Esophagus muscularis mucosa (tissue), 4 donors: ENCODE results near the gene NR2F1-AS1. TPM values are rescaled to one million over a fixed set of nuclear protein-coding genes. Genes with fewer than 3 reads are reported as not detected.

Experiments
- DNase-seq: peaks from one replicate; pipeline ENCODE4 v3.0.0-alpha.2; 2017; ENCODE audit errors: extremely low spot score
- H3K27ac ChIP-seq, 4 donors: fragments of 200-600 bp; sonication (generic); replicated peaks in 1 of 4; 1 replicate in 3 of 4; 2 replicates in 1 of 4; pipeline ENCODE4 v1.5.1; 2016 to 2019; ENCODE audit warnings: mild to moderate bottlenecking in 1 of 4
- H3K27me3 ChIP-seq, 4 donors: fragments of 200-600 bp; sonication (generic); one replicate each; pipeline versions ENCODE4 v1.5.1 to v1.6.0; 2016 to 2019
- H3K36me3 ChIP-seq, 4 donors: fragments of 200-600 bp; sonication (generic); one replicate each; pipeline ENCODE4 v1.5.1; 2016 to 2019
- H3K4me1 ChIP-seq, 4 donors: fragments of 200-600 bp; sonication (generic); one replicate each; pipeline ENCODE4 v1.5.1; 2016 to 2019
- H3K4me3 ChIP-seq, 4 donors: fragments of 200-600 bp; sonication (generic); 1 replicate in 2 of 4; 2 replicates in 2 of 4; pipeline ENCODE4 v1.5.1; 2016 to 2019; ENCODE audit warnings: mild to moderate bottlenecking in 4 of 4, moderate library complexity in 1 of 4
- H3K9me3 ChIP-seq, 4 donors: fragments of 200-600 bp; sonication (generic); 1 replicate in 3 of 4; 2 replicates in 1 of 4; pipeline ENCODE4 v1.5.1; 2016 to 2019
- EP300 ChIP-seq: sonication (generic); formaldehyde crosslinking; IDR thresholded peaks from one replicate; pipeline ENCODE4 v1.6.1; 2017; ENCODE audit warnings: antibody characterized with exemption
- POLR2A ChIP-seq: fragments of 450-650 bp; IDR thresholded peaks from one replicate; pipeline ENCODE4 v1.6.1; 2017; ENCODE audit warnings: antibody characterized with exemption, moderate library complexity, mild to moderate bottlenecking, low read depth
- POLR2AphosphoS5 ChIP-seq, 2 donors: sonication (generic); formaldehyde crosslinking; IDR thresholded peaks; one replicate each; pipeline ENCODE4 v1.6.1; 2017; ENCODE audit warnings: antibody characterized with exemption in 2 of 2
- WGBS: methylation state at CpG from one replicate; pipeline ENCODE4 v1.1.5; 2018; 5-methylcytosine and 5-hydroxymethylcytosine counted together
- intact Hi-C: fragments of 100-400 bp; cut with DNase I; formaldehyde crosslinking; loops from one replicate; pipeline ENCODE4 v1.15.1; 2023
- total RNA-seq, 4 donors: library from RNA; depleted of rRNA; stranded (reverse); fragments of >200 nt; gene quantifications; one replicate each; pipeline versions ENCODE4 v1.1.0 to v1.2.1, GENCODE V29; 2016
- TF ChIP-seq, protein P1 (sequence below), 3 experiments: fragments of 200-600 bp in 2 of 3; fragments of 450-650 bp in 1 of 3; sonication (generic) in 2 of 3; IDR thresholded peaks; one replicate each; pipeline ENCODE4 v1.5.1; 2017 to 2019; ENCODE audit warnings: antibody characterized with exemption in 3 of 3, mild to moderate bottlenecking in 2 of 3, moderate library complexity in 1 of 3

NR2F1-AS1 gene
- total RNA-seq, 4 donors from 2014 or later = 8.6 to 22.8 (median 9.5) TPM

- TF ChIP-seq, protein P1, sequence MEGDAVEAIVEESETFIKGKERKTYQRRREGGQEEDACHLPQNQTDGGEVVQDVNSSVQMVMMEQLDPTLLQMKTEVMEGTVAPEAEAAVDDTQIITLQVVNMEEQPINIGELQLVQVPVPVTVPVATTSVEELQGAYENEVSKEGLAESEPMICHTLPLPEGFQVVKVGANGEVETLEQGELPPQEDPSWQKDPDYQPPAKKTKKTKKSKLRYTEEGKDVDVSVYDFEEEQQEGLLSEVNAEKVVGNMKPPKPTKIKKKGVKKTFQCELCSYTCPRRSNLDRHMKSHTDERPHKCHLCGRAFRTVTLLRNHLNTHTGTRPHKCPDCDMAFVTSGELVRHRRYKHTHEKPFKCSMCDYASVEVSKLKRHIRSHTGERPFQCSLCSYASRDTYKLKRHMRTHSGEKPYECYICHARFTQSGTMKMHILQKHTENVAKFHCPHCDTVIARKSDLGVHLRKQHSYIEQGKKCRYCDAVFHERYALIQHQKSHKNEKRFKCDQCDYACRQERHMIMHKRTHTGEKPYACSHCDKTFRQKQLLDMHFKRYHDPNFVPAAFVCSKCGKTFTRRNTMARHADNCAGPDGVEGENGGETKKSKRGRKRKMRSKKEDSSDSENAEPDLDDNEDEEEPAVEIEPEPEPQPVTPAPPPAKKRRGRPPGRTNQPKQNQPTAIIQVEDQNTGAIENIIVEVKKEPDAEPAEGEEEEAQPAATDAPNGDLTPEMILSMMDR (IDR thresholded peaks at IDR 0.05) = no peak
- TF ChIP-seq POLR2AphosphoS5 (IDR thresholded peaks at IDR 0.05) (peak; percentile 63 to 71), POLR2A (no peak), EP300 (peak; percentile 56)
- H3K4me1 ChIP-seq = peaks cover 9 to 18% (median 15%) of the 10 kb centered on the region in 4 donors
- H3K27ac ChIP-seq = peak overlapping the region; percentile 85 to 90 (median 86)
- peak overlapping the region; percentile 66 to 80 (median 70) for H3K4me3 ChIP-seq
- no peaks in the 10 kb centered on the region for H3K9me3 ChIP-seq
- H3K27me3 ChIP-seq = no peaks in the 10 kb centered on the region
- no peaks in the 10 kb centered on the region for H3K36me3 ChIP-seq
- DNase-seq = peak; percentile 93
- whole genome bisulfite sequencing = 5% methylated on average over 33 of the region's 41 CpGs
- intact Hi-C loops = loop anchor here (2.0 kb wide), 1 partner anchor 39 kb away; the partner anchor contains the start of gene NR2F1
These were observed 40.3 kb upstream of the NR2F1-AS1 start for GRCh38 chr5:93621327-93621798.

- under 1% methylated on average over 36 of the region's 75 CpGs for WGBS
- no peaks in the 10 kb centered on the region for H3K27me3 ChIP-seq
- H3K4me3 ChIP-seq = peak overlapping the region; percentile 66 to 80 (median 70)
- peak overlapping the region; percentile 85 to 90 (median 86) for H3K27ac ChIP-seq
- H3K36me3 ChIP-seq = no peaks in the 10 kb centered on the region
- H3K4me1 ChIP-seq = peaks cover 9 to 18% (median 15%) of the 10 kb centered on the region in 4 donors
- no peak for DNase-seq
- intact Hi-C loops = loop anchor here (2.0 kb wide), 1 partner anchor 38 kb away; the partner anchor contains the start of gene NR2F1
- H3K9me3 ChIP-seq = no peaks in the 10 kb centered on the region
- TF ChIP-seq POLR2A = no peak
- TF ChIP-seq, protein P1 (IDR thresholded peaks at IDR 0.05) = peak in 2 of 3 experiments; percentile 20 to 25
- no peak for TF ChIP-seq EP300
- peak; percentile 48 to 60 for TF ChIP-seq POLR2AphosphoS5 (IDR thresholded peaks at IDR 0.05)
These were observed 39.7 kb upstream of the NR2F1-AS1 start for GRCh38 chr5:93620487-93621326.

GRCh38 chr5:93616538-93617174 lies 35.6 kb upstream of the NR2F1-AS1 start:
- H3K4me3 ChIP-seq = no peak overlapping the region
- DNase-seq = no peak
- peaks cover 7 to 22% (median 21%) of the 10 kb centered on the region in 4 donors for H3K4me1 ChIP-seq
- no peaks in the 10 kb centered on the region for H3K9me3 ChIP-seq
- no peaks in the 10 kb centered on the region for H3K36me3 ChIP-seq
- peaks cover 0 to 24% (median 6%) of the 10 kb centered on the region in 4 donors for H3K27me3 ChIP-seq
- H3K27ac ChIP-seq = no peak overlapping the region
- intact Hi-C loops = no loop called here
- 87% methylated on average over 9 of the region's 9 CpGs for WGBS
- TF ChIP-seq, protein P1 (IDR thresholded peaks at IDR 0.05) = no peak
- TF ChIP-seq EP300 (no peak), POLR2A (no peak)

DNA sequence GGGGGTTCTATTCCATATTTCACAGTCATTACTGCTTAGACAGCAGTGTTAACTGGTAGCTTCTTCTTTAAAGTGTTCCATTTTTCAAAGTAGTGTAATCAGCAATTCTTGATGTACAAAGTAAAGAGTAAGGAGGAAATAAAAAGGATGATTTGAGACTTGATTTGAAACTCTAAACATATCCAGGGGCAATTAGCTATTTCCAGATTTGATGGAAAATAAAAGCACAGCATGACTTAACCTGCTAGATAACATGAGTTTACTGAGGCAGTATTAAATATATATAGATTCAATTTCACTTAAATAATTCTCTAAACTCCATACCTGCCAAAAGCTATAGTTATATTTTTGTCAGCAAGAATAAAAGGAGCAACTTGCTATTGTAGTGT lies 31.8 kb upstream of the NR2F1-AS1 start:
- H3K9me3 ChIP-seq = no peaks in the 10 kb centered on the region
- no peak overlapping the region for H3K27ac ChIP-seq
- peak overlapping the region in 2 of 4 donors; percentile 22 to 47 for H3K4me3 ChIP-seq
- peaks cover 0 to 57% (median 25%) of the 10 kb centered on the region in 4 donors for H3K27me3 ChIP-seq
- no peak for TF ChIP-seq POLR2A
- no peak for TF ChIP-seq EP300
- no peak for TF ChIP-seq POLR2AphosphoS5 (IDR thresholded peaks at IDR 0.05)
- TF ChIP-seq, protein P1 (IDR thresholded peaks at IDR 0.05) = no peak
- H3K4me1 ChIP-seq = peaks cover 7 to 20% (median 17%) of the 10 kb centered on the region in 4 donors
- intact Hi-C loops = no loop called here
- no peak for DNase-seq
- no peaks in the 10 kb centered on the region for H3K36me3 ChIP-seq
